ENCODE results near the gene PXDN.

DNA sequence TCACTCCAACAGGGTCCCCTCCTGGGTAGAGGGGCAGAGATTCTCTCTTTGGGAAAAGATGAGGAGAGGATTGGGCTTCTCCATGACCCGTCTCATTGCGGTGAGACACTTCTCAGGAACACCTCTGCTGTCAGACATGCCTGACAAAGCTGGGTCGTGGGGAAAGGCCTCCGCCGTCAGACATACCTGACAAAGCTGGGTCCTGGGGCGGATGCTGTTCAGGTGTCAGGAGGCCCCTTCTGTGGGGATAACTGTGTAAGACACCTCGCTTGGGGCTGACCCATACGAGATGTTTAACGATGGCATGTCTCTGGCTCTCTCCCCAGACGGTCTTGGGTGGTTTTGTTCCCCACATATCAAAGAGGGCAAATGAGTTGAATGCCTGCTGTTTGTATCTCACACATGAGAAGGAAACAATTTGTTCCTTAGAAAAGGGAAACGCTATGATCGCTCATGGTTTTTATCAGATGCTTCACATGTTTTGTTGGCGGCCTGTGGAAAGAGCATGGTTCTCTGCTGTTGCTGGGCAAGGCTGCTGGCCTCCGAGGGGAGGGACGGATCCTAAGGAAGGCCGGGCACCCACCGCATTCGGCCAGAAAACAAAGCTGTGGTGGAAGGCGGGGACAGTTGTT is 40.8 kb upstream of the PXDN start:
- TF ChIP-seq CTCF (IDR thresholded peaks at IDR 0.05) (no peak), POLR2A (IDR thresholded peaks at IDR 0.05) (no peak), POLR2AphosphoS5 (IDR thresholded peaks at IDR 0.05) (no peak)
